OCI-LY7 (cell line): ENCODE results near the gene RHBDL2.

Experiments
- CTCF ChIP-seq: fragments of 200-600 bp; sonication (generic); conservative IDR thresholded peaks from 2 replicates; pipeline ENCODE4 v1.5.1; 2014; ENCODE audit warnings: mild to moderate bottlenecking, antibody characterized with exemption, low read length, moderate library complexity, mixed read lengths
- EZH2phosphoT487 ChIP-seq: fragments of 200-600 bp; sonication (generic); IDR thresholded peaks from 2 replicates; pipeline ENCODE4 v1.6.1; 2018; ENCODE audit warnings: low read depth, borderline replicate concordance, mild to moderate bottlenecking, mixed run types, antibody characterized with exemption, low read length, moderate library complexity, mixed read lengths

- TF ChIP-seq CTCF, result no peak
- no peak for TF ChIP-seq EZH2phosphoT487
Observed at GRCh38 chr1:38944547-38944946, 2.9 kb upstream of the RHBDL2 start.
